Measurements from ENCODE around the gene CDH4.

CDH4 gene

DNA sequence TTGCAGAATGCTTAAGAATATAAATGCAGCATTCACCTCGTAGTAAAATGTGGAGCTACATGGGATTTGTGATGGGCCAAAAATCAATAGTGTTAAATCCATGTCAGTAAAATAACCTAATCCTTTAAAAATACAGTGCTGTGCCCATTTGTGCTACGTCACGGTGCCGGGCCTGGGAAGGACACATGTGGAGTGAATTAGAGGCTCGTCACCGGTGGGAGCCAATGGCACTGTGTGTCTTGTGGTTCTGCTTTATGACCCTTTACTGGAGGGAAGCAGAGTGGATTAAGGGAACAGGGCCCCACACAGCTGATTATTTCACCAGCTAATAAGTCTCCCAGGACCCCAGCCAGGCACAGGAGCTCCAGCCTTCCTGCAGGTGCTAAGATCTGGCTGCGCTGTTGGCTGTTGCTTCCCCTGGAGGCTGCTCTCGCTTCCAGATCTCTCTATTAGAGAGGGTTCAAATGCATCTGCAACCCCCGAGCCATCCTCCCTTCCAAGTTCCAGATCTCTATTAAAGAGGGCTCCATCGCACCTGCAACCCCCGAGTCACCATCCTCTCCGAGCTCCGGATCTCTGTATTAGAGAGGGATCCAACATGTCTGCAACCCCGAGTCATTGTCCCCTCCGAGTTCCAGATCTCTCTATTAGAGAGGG is 405.8 kb downstream of the CDH4 start:
- in situ Hi-C loops (cut with MboI; ENCODE audit: low sequenced_read_pairs) = no loop called here

DNA sequence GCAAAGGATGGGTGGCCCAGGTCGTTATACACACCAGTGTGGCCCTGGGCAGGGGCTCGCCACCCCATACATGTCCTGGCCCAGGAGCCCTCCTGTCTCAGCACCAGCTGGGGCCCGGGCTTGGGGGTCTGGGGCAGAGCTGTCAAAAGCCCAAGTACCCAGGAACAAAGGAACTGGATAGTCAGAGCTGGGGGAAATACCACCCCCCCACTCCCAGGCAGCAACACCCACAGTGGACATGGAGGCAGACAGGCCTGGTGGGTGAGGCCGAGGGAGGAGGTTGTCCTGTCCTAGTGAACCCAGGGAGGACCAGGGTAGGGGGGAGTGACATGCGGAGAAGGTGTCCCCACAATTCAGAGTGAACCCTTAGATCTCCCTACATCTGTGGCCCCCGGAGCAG is 406.5 kb downstream of the CDH4 start:
- in situ Hi-C loops (cut with MboI; ENCODE audit: low sequenced_read_pairs) = no loop called here

DNA sequence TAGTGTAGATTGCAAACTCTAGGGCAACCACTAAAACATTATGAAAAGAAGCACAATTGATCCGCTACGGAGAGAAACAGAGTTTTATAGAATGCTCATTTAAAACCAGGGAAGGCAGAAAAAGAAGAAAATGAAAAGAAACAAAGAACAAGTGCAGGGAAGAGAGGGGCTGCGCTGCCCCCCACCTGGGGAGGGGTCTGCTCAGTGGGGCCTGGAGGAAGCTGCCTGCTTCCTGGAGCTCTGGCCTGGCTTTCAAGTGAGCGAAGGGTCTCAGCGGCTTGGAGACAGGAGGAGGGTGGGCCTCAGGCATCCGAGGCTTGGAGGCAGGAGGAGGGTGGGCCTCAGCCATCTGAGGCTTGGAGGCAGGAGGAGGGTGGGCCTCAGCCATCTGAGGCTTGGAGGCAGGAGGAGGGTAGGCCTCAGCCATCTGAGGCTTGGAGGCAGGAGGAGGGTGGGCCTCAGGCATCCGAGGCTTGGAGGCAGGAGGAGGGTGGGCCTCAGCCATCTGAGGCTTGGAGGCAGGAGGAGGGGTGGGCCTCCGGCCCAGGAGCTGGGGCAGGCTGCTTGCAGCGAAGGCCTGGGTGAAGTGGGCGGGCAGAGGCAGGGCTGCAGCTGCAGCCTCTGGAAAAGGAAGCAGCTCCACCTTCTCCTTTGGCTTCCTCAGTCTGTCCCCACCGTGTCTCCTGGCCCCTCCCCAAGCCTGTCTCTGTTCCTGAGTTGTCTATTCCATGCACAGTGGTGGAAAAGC is 407.4 kb downstream of the CDH4 start:
- in situ Hi-C loops (cut with MboI; ENCODE audit: low sequenced_read_pairs) = no loop called here

DNA sequence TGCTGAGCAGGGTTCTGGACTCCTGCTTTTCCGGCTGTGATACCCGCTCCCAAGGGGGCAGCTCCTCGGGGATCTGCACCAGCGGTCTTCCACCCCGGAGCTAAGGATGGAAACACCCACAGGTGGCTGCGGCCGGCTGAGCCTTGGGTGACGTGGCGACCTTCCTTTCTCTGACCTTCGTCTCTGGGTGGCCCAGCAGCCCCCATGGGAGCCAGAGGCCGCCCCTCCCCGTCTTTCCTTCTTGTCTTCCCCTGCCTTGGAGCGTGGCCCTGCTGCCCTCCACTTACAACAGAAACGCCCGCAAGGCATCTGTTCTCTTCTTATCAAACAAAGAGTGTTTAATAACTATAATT is 407.9 kb downstream of the CDH4 start:
- in situ Hi-C loops (cut with MboI; ENCODE audit: low sequenced_read_pairs) = no loop called here

GRCh38 chr20:61660559-61660958 is 408.5 kb downstream of the CDH4 start:
- in situ Hi-C loops (cut with MboI; ENCODE audit: low sequenced_read_pairs) = no loop called here

- in situ Hi-C loops (cut with MboI; ENCODE audit: low sequenced_read_pairs) = no loop called here
Observed at GRCh38 chr20:61661025-61661424, 409.0 kb downstream of the CDH4 start.

DNA sequence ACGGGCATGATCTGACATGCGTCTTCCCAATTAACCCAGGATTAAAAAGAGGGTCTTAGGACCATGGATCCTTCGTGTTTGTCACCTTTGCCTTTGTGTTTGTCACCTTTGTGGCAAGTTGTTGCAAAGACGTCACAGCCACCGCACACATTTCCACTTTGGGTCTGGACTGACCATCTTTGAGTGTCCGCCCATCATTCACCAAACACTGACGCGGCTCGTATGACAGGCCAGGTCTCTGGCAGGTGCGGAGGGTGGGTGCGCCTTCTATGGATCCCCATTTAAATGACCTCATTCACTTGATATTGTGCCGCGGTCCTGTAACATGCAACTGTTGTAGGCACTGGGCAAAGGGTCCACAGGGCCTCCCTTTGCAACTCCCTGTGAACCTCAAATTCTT is 409.5 kb downstream of the CDH4 start:
- in situ Hi-C loops (cut with MboI; ENCODE audit: low sequenced_read_pairs) = no loop called here

GRCh38 chr20:61662226-61662967 is 410.3 kb downstream of the CDH4 start:
- in situ Hi-C loops (cut with MboI; ENCODE audit: low sequenced_read_pairs) = no loop called here

DNA sequence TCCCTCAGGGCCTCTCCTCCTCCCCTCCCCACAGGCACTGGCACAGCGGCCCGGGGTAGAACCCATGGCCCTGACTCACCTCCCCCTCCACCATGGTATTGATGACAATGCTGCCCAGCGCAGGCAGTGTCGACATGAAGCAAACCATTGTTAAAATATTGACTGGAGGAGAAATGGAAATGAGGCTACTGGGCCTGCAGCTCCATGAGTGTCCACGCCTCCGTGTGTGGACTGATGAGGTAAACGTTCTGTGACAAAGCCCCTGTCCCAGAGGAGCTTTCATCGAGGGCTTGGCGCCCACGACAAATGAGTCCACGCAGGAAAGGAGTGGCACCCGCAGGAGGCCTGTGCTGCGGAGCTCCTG is 410.9 kb downstream of the CDH4 start:
- in situ Hi-C loops (cut with MboI; ENCODE audit: low sequenced_read_pairs) = no loop called here

GRCh38 chr20:61663521-61664425 is 411.7 kb downstream of the CDH4 start:
- in situ Hi-C loops (cut with MboI; ENCODE audit: low sequenced_read_pairs) = no loop called here

GRCh38 chr20:61664556-61665320 is 412.7 kb downstream of the CDH4 start:
- in situ Hi-C loops (cut with MboI; ENCODE audit: low sequenced_read_pairs) = no loop called here

GRCh38 chr20:61665528-61666470 is 413.7 kb downstream of the CDH4 start:
- in situ Hi-C loops (cut with MboI; ENCODE audit: low sequenced_read_pairs) = no loop called here

DNA sequence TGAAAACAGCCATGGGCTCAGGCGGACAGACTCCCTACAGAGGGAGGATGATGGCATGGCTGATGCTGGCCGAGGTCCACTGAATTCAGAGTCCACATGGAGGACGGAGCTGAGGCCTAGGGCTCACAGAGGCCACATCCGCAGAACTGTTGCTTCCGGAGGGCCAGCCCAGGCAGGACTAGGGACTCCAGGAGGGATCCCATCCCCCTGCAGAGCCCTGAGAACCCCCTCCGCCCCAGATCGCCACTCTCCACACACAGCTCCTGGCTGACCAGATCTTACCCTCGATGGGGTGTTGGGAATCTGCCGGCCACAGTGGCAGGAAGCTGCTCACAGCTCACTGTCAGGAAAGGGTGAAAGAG is 414.4 kb downstream of the CDH4 start:
- in situ Hi-C loops (cut with MboI; ENCODE audit: low sequenced_read_pairs) = no loop called here

DNA sequence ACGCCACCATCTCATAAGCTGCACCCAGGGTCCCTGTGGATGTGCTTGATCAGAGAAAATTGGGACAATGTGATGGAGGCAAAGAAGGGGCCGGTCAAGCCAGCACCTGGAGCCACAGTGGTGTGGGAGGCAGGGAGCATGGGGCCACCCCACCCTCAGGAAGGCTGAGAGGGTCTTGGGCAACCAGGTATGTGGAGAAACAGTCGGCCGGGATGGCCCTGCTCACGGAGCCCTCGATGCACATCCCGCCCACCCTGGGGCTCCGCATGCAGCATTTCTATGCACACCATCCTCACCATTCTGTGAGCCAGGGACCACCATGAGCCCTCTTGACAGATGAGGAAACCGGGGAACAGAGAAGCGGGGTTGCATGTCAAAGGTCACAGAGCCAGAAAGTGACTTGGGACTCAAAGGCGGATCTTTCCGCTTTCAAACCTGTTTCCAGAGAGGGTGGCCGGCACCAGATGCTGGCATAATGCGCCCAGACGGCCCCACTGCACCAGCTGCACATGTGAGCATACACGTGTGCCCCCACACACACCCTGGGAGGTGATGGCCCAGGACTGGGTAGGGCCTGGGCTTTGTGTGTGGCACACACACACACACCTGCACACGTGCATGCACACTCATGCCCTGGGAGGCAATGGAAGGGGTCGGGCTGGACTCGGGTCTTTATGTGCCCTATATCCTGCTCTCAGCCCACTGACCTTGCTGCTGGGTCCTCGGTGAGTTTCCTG is 415.2 kb downstream of the CDH4 start:
- in situ Hi-C loops (cut with MboI; ENCODE audit: low sequenced_read_pairs) = no loop called here

DNA sequence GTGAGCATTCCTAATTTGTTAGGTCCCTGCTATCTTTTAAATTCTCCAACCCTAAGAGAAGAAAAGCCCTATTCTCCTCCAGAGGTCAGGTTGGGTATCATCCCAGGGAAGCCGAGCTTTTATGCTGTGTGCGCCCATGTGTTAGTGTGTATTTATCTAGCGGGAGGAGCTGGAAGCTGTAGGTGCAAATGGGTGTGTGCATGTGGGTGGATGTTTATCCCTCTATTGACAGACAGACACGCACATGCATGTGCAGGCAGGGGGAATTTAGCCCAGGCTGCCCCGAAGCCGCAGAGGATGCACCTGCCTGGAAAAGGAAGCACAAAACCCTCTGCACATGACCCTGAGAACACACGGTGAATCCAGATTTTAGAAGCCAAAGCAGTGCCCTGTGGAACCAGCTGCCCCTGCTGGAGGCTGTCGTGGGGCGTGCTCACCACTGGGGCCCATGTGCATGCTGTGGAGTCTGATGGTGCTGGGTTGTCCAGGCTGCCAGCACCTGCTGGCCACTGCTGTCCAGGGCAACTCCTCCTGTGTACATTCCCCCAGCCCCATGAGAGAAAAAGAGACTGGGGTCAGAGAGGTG is 416.1 kb downstream of the CDH4 start:
- in situ Hi-C loops (cut with MboI; ENCODE audit: low sequenced_read_pairs) = no loop called here

DNA sequence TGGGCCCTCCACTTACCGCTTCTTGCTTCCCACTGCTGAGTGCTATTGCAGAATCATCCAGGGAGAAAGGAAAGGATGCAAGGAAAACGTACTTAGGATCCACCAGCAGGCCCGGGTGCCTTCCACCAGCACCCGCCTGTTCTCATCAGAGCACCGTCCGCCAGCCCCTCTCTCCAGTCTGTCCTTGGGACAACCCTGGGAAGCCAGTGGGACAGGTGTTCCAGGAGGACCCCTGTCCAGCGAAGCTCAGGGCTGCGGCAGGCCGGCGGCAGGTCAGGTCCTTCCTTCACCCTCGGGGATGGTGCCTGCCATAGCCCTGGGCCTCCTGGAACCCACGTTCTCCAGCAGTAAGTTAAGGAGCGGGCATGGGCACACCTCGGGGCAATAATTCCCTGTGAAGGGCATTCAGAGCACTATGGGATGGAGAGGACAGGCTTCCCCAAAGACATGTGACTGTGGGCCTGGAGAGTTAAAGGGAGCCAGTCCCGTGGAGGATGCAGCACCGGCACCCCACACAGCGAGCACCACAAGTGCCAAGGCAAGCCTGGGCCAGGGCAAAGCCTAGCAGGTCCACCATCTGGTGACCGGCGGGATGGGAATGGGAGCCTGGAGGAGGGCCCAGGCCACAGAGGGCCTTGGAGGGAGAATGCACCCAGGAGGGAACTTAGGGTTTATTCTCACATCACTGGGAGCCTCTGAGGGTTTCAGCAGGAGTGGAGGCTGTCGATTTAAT is 416.9 kb downstream of the CDH4 start:
- in situ Hi-C loops (cut with MboI; ENCODE audit: low sequenced_read_pairs) = no loop called here

DNA sequence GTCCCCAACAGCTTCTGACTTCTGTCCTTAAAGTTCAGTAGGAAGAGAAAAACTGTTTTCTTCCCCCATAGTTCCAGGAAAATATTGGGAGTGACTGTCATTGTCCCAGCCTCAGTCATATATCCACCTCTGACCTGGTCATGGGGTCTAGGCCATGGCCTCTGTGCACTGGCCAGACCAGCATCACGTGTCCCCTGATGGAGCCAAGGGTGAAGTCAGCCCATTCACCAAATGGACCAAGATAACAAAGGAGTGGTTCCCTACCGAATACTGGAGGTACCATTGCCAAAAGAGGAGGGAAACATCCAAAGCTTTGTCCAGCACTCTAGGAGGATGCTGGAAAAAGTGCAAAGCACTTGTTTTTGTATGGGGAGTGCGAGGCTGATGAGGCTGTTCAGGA is 418.2 kb downstream of the CDH4 start:
- in situ Hi-C loops (cut with MboI; ENCODE audit: low sequenced_read_pairs) = no loop called here

DNA sequence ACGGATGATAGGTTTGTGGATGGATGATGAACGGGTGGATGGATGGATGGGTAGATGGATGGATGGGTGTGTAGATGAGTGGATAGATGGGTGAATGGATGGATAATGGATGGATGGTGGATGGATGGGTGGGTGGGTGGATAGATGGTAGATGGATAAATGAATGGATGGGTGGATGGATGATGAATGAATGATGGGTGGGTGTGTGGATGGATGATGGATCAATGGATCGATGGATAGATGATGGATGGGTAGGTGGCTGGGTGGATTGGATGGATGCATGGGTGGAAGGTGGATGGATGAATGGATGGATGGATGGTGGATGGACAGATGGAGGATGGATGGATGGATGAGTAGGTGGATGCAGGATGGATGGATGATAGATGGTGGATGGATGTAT is 419.5 kb downstream of the CDH4 start:
- in situ Hi-C loops (cut with MboI; ENCODE audit: low sequenced_read_pairs) = no loop called here

Measured in hTERT RPE-1 (cell line).